K562 (cell line): ENCODE data around the gene THG1L. TPM values are rescaled to one million over a fixed set of nuclear protein-coding genes. Genes with fewer than 3 reads are reported as not detected.

Experiments
- GABPB1 ChIP-seq: sonication (generic); formaldehyde crosslinking; IDR thresholded peaks from 2 replicates; pipeline ENCODE4 v1.8.0; 2022; ENCODE audit warnings: mild to moderate bottlenecking, missing genetic modification reagents
- KDM2B ChIP-seq: fragments of 250-450 bp; sonication (Bioruptor Pico); IDR thresholded peaks from 2 replicates; pipeline ENCODE4 v1.8.0; 2021; ENCODE audit warnings: mild to moderate bottlenecking, moderate library complexity
- KLF10 ChIP-seq: fragments of 250-450 bp; sonication (Bioruptor Pico); IDR thresholded peaks from 2 replicates; pipeline ENCODE4 v1.6.1; 2021; ENCODE audit warnings: matching md5 sums
- MCM7 ChIP-seq, 2 experiments: fragments of 450-650 bp; IDR thresholded peaks; 2 replicates each; pipeline ENCODE4 v1.6.1; 2016 to 2018
- MLLT1 ChIP-seq, 2 experiments: fragments of 450-650 bp; IDR thresholded peaks; 2 replicates each; pipeline ENCODE4 v1.6.1; 2016
- PML ChIP-seq: IDR thresholded peaks from 2 replicates; pipeline ENCODE4 v1.6.1; 2012; ENCODE audit warnings: low read length, inconsistent platforms
- SRSF7 ChIP-seq: fragments of 200-400 bp; formaldehyde crosslinking; optimal IDR thresholded peaks from 2 replicates; pipeline ENCODE3; 2017; ENCODE audit warnings: mild to moderate bottlenecking, low read depth, low read length
- U2AF2 ChIP-seq: fragments of 200-400 bp; formaldehyde crosslinking; optimal IDR thresholded peaks from 2 replicates; pipeline ENCODE3; 2017; ENCODE audit warnings: low read depth, mild to moderate bottlenecking, low read length
- ZNF785 ChIP-seq: fragments of 250-450 bp; sonication (Bioruptor Pico); IDR thresholded peaks from 2 replicates; pipeline ENCODE4 v1.4.0; 2020; ENCODE audit warnings: mild to moderate bottlenecking
- polyA plus RNA-seq, 8 experiments: library from polyadenylated mRNA; depleted of rRNA in 4 of 8; stranded (reverse) in 5 of 8; unstranded in 3 of 8; fragments of >200 nt; fragmentation: Nextera tagmentation in 2 of 8; fragmentation: Illumina TruSeq in 1 of 8; extraction: Ambion mirVana in 2 of 8; extraction: Trizol in 1 of 8; gene quantifications; 2 replicates each; pipeline versions ENCODE4 v1.2.1 to v1.2.3, GENCODE V29; 2011 to 2014; ENCODE audit warnings: inconsistent platforms in 1 of 8, missing spikeins in 1 of 8
- total RNA-seq, 7 experiments: library from RNA; depleted of rRNA in 6 of 7; stranded (reverse); fragments of >200 nt in 6 of 7; fragmentation: Illumina TruSeq in 2 of 7; extraction: Trizol in 2 of 7; gene quantifications; 2 replicates each; pipeline versions ENCODE4 v1.2.1 to v1.2.3, GENCODE V29; 2011 to 2021; ENCODE audit warnings: low replicate concordance in 1 of 7
- TF ChIP-seq, protein P1 (sequence below): fragments of 250-450 bp; sonication (Bioruptor Pico); IDR thresholded peaks from 2 replicates; pipeline ENCODE4 v1.5.1; 2021; ENCODE audit warnings: mild to moderate bottlenecking
- TF ChIP-seq, protein P2 (sequence below): sonication (generic); formaldehyde crosslinking; IDR thresholded peaks from 2 replicates; pipeline ENCODE4 v1.8.1; 2023; ENCODE audit warnings: missing genetic modification reagents, mild to moderate bottlenecking, borderline replicate concordance
- TF ChIP-seq, protein P3 (sequence below), 2 experiments: fragments of 450-650 bp; IDR thresholded peaks; 2 replicates each; pipeline ENCODE4 v1.6.1; 2016; ENCODE audit warnings: mild to moderate bottlenecking in 2 of 2, borderline replicate concordance in 1 of 2, low read depth in 1 of 2, moderate library complexity in 1 of 2

THG1L gene
- total and polyA plus RNA-seq, 9 of the 15 experiments (the other 6 are each of a cell fraction or from before 2014, with no cell fraction given), result 21.8 to 40.7 (median 28.0) TPM

DNA sequence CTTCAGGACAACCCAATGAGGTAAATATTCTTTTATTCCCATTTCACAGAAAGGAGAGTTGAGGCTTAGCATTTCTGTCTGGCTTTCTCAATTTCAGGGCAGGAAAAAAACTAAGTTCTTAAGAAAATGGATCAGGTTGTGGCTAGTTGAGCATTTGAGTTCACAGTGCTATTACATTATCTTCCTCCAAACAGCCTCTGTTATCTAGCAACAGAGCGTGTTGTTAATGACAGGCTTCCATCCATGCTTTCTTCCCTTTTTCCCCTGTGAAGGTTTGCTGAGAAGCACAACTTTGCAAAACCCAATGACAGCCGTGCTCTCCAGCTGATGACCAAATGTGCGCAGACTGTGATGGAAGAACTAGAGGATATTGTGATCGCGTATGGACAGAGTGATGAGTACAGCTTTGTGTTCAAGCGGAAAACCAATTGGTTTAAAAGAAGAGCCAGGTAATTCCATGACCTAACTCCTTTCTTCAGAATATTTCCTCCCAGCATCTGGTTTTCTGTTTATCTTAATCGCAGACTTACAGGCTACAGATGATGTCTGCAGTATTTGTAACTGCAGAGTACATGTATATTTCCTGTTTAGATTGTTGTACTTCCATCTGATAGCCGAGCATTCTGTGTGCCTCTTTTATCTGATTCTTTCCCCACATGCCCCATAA is 1.5 kb downstream of the THG1L start (continued):
- TF ChIP-seq KDM2B (CRISPR knock-in tag) (no peak), U2AF2 (no peak), ZNF785 (CRISPR knock-in tag) (no peak), PML (no peak), MCM7 (IDR thresholded peaks at IDR 0.05) (no peak), GABPB1 (no peak), KLF10 (CRISPR knock-in tag) (no peak), SRSF7 (no peak), MLLT1 (IDR thresholded peaks at IDR 0.05) (no peak)
- TF ChIP-seq, protein P1, sequence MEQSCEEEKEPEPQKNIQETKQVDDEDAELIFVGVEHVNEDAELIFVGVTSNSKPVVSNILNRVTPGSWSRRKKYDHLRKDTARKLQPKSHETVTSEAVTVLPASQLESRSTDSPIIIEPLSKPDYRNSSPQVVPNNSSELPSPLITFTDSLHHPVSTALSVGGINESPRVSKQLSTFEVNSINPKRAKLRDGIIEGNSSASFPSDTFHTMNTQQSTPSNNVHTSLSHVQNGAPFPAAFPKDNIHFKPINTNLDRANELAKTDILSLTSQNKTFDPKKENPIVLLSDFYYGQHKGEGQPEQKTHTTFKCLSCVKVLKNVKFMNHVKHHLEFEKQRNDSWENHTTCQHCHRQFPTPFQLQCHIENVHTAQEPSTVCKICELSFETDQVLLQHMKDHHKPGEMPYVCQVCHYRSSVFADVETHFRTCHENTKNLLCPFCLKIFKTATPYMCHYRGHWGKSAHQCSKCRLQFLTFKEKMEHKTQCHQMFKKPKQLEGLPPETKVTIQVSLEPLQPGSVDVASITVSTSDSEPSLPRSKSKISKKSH, result no peak
- TF ChIP-seq, protein P2, sequence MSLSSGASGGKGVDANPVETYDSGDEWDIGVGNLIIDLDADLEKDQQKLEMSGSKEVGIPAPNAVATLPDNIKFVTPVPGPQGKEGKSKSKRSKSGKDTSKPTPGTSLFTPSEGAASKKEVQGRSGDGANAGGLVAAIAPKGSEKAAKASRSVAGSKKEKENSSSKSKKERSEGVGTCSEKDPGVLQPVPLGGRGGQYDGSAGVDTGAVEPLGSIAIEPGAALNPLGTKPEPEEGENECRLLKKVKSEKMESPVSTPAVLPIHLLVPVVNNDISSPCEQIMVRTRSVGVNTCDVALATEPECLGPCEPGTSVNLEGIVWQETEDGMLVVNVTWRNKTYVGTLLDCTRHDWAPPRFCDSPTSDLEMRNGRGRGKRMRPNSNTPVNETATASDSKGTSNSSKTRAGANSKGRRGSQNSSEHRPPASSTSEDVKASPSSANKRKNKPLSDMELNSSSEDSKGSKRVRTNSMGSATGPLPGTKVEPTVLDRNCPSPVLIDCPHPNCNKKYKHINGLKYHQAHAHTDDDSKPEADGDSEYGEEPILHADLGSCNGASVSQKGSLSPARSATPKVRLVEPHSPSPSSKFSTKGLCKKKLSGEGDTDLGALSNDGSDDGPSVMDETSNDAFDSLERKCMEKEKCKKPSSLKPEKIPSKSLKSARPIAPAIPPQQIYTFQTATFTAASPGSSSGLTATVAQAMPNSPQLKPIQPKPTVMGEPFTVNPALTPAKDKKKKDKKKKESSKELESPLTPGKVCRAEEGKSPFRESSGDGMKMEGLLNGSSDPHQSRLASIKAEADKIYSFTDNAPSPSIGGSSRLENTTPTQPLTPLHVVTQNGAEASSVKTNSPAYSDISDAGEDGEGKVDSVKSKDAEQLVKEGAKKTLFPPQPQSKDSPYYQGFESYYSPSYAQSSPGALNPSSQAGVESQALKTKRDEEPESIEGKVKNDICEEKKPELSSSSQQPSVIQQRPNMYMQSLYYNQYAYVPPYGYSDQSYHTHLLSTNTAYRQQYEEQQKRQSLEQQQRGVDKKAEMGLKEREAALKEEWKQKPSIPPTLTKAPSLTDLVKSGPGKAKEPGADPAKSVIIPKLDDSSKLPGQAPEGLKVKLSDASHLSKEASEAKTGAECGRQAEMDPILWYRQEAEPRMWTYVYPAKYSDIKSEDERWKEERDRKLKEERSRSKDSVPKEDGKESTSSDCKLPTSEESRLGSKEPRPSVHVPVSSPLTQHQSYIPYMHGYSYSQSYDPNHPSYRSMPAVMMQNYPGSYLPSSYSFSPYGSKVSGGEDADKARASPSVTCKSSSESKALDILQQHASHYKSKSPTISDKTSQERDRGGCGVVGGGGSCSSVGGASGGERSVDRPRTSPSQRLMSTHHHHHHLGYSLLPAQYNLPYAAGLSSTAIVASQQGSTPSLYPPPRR (CRISPR knock-in tag), result no peak
- TF ChIP-seq, protein P3, sequence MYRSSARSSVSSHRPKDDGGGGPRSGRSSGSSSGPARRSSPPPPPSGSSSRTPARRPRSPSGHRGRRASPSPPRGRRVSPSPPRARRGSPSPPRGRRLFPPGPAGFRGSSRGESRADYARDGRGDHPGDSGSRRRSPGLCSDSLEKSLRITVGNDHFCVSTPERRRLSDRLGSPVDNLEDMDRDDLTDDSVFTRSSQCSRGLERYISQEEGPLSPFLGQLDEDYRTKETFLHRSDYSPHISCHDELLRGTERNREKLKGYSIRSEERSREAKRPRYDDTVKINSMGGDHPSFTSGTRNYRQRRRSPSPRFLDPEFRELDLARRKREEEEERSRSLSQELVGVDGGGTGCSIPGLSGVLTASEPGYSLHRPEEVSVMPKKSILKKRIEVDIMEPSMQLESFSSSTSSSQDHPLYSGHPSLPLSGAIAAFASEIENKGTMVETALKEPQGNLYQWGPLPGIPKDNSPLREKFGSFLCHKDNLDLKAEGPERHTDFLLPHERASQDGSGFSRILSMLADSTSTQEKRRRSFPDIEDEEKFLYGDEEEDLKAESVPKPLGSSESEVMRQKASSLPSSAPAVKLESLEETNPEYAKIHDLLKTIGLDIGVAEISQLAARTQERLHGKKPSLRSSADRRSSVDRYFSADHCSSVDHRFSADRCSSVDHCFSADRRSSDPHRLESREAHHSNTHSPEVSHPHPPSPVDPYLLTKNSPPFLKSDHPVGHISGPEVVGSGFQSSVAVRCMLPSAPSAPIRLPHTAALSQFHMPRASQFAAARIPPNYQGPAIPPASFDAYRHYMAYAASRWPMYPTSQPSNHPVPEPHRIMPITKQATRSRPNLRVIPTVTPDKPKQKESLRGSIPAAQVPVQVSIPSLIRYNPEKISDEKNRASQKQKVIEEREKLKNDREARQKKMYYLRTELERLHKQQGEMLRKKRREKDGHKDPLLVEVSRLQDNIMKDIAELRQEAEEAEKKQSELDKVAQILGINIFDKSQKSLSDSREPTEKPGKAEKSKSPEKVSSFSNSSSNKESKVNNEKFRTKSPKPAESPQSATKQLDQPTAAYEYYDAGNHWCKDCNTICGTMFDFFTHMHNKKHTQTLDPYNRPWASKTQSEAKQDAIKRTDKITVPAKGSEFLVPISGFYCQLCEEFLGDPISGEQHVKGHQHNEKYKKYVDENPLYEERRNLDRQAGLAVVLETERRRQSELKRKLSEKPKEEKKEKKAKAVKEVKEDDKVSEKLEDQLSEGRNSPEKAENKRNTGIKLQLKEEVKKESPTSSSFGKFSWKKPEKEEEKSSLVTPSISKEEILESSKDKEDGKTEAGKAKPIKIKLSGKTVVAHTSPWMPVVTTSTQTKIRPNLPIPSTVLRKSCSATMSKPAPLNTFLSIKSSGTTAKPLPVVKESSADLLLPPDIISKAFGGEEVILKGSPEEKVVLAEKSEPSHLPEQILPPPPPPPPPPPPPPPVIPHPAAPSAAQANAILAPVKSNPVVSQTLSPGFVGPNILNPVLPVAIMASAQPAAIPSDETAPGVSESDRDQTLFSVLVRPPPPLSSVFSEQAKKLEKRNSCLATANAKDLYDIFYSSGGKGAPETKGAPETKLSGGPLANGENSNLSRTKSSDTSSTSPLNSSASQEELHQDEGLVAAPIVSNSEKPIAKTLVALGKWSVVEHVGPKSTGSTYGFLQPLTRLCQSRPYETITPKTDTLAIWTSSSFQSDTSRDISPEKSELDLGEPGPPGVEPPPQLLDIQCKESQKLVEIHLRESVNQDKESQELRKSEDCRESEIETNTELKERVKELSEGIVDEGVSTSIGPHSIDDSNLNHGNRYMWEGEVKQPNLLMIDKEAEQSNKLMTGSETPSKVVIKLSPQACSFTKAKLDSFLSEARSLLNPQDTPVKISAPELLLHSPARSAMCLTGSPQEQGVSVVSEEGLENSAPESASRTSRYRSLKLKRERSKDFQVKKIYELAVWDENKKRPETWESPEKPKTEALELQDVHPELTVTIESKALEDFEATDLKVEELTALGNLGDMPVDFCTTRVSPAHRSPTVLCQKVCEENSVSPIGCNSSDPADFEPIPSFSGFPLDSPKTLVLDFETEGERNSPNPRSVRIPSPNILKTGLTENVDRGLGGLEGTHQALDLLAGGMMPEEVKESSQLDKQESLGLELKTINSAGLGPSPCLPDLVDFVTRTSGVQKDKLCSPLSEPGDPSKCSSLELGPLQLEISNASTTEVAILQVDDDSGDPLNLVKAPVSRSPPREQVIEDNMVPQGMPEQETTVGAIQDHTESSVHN (IDR thresholded peaks at IDR 0.05; ENCODE audit: borderline replicate concordance in 1 of 2, low read depth in 1 of 2), result no peak
